H1 (cell line): ENCODE data around the gene LRP1. TPM values are rescaled to one million over a fixed set of nuclear protein-coding genes. Genes with fewer than 3 reads are reported as not detected.
A peak's percentile ranks its signal among the peaks of the same experiment; 100 is the strongest.

Source experiments
- CTCF ChIA-PET: fragments of 300-600 bp; sonication (Branson Sonifier 250); formaldehyde crosslinking; loops from one replicate; lab custom pipeline; 2021; ENCODE audit not compliant: partially characterized antibody; lab: Charles Lee
- POLR2A ChIA-PET: fragments of 300-600 bp; sonication (Branson Sonifier 250); formaldehyde crosslinking; loops from one replicate; lab custom pipeline; 2021; ENCODE audit warnings: inconsistent platforms; ENCODE audit not compliant: partially characterized antibody; lab: Charles Lee
- DNase-seq, 2 experiments: peaks; one replicate each; pipeline versions ENCODE4 v3.0.0 to v3.0.0-alpha.2; 2010 to 2022; ENCODE audit warnings: low spot score in 2 of 2, low read depth in 1 of 2, mixed read lengths in 1 of 2
- FAIRE-seq: peaks from 2 replicates; lab custom pipeline; 2011; peaks lifted over from hg19 to GRCh38; lab: Jason Lieb, UNC
- H2AFZ ChIP-seq: 2 replicates; pipeline ENCODE4 v1.8.1; 2012; ENCODE audit warnings: low read length, inconsistent platforms
- H2AK5ac ChIP-seq: 2 replicates; pipeline ENCODE4 v1.6.1; 2013; ENCODE audit warnings: low read depth, low read length
- H2BK120ac ChIP-seq: replicated peaks from 2 replicates; pipeline ENCODE3; 2013; ENCODE audit warnings: low read depth, low read length, inconsistent platforms
- H2BK12ac ChIP-seq: 2 replicates; pipeline ENCODE4 v1.6.1; 2013; ENCODE audit warnings: low read depth, low read length
- H2BK15ac ChIP-seq: 2 replicates; pipeline ENCODE4 v1.6.1; 2013; ENCODE audit warnings: low read length
- H2BK20ac ChIP-seq: 2 replicates; pipeline ENCODE4 v1.6.1; 2013; ENCODE audit warnings: low read length
- H2BK5ac ChIP-seq: 2 replicates; pipeline ENCODE4 v1.6.1; 2013; ENCODE audit warnings: low read depth, low read length
- H3K14ac ChIP-seq: 2 replicates; pipeline ENCODE4 v1.6.1; 2013; ENCODE audit warnings: inconsistent platforms; ENCODE audit not compliant: insufficient read length
- H3K18ac ChIP-seq: 2 replicates; pipeline ENCODE4 v1.6.1; 2013; ENCODE audit warnings: low read length; ENCODE audit errors: extremely low read depth
- H3K23ac ChIP-seq: 2 replicates; pipeline ENCODE4 v1.6.1; 2013; ENCODE audit warnings: inconsistent platforms; ENCODE audit not compliant: insufficient read length
- H3K23me2 ChIP-seq: 2 replicates; pipeline ENCODE4 v1.6.1; 2013; ENCODE audit warnings: low read depth, low read length
- H3K27ac ChIP-seq: 2 replicates; pipeline ENCODE4 v1.6.1; 2011; ENCODE audit warnings: low read depth, low read length, inconsistent platforms
- H3K27me3 ChIP-seq, 4 experiments: replicated peaks in 1 of 4; 1 replicate in 1 of 4; 2 replicates in 3 of 4; pipeline versions ENCODE4 v1.6.1 to v1.8.1; 2011 to 2013; ENCODE audit warnings: low read length in 3 of 4, mild to moderate bottlenecking in 3 of 4, inconsistent platforms in 2 of 4, mixed read lengths in 2 of 4, moderate library complexity in 1 of 4; ENCODE audit not compliant: control insufficient read depth in 3 of 4, insufficient read depth in 3 of 4; ENCODE audit errors: extremely low read depth in 1 of 4
- H3K36me3 ChIP-seq, 4 experiments: 2 replicates each; pipeline versions ENCODE4 v1.6.1 to v1.8.1; 2011 to 2013; ENCODE audit warnings: mild to moderate bottlenecking in 4 of 4, low read length in 3 of 4, moderate library complexity in 2 of 4, control low read depth in 1 of 4, inconsistent platforms in 1 of 4; ENCODE audit not compliant: insufficient read depth in 4 of 4, control insufficient read depth in 2 of 4
- H3K4ac ChIP-seq: replicated peaks from 2 replicates; pipeline ENCODE3; 2013; ENCODE audit warnings: low read length, low read depth, mixed read lengths, inconsistent platforms; ENCODE audit not compliant: insufficient read length
- H3K4me1 ChIP-seq, 4 experiments: replicated peaks in 1 of 4; 1 replicate in 1 of 4; 2 replicates in 3 of 4; pipeline versions ENCODE4 v1.6.1 to v1.8.1; 2011 to 2013; ENCODE audit warnings: low read length in 3 of 4, inconsistent platforms in 2 of 4, mixed read lengths in 1 of 4; ENCODE audit not compliant: insufficient read depth in 4 of 4, control insufficient read depth in 3 of 4
- H3K4me2 ChIP-seq, 2 experiments: 2 replicates each; pipeline versions ENCODE4 v1.6.1 to v1.8.1; 2011 to 2013; ENCODE audit warnings: low read depth in 2 of 2, low read length in 2 of 2, control low read depth in 1 of 2, inconsistent platforms in 1 of 2, mild to moderate bottlenecking in 1 of 2; ENCODE audit not compliant: insufficient read depth in 1 of 2
- H3K4me3 ChIP-seq, 4 experiments: fragments of 200-600, 300-600 bp in 1 of 4; sonication (generic), shearing (Covaris generic), sonication (Bioruptor Twin) in 1 of 4; 2 replicates each; pipeline versions ENCODE4 v1.5.1 to v1.8.1; 2011 to 2016; ENCODE audit warnings: low read length in 4 of 4, low read depth in 3 of 4, control low read depth in 2 of 4, inconsistent platforms in 2 of 4, mild to moderate bottlenecking in 2 of 4, mixed read lengths in 1 of 4, moderate library complexity in 1 of 4; ENCODE audit not compliant: insufficient read depth in 2 of 4; ENCODE audit errors: extremely low read depth in 1 of 4
- H3K56ac ChIP-seq: replicated peaks from 2 replicates; pipeline ENCODE3; 2013; ENCODE audit warnings: low read depth, mild to moderate bottlenecking, mixed read lengths, low read length, inconsistent platforms; ENCODE audit not compliant: insufficient read length
- H3K79me1 ChIP-seq: 2 replicates; pipeline ENCODE4 v1.6.1; 2013; ENCODE audit warnings: low read depth, low read length, control low read depth
- H3K79me2 ChIP-seq, 2 experiments: 2 replicates each; pipeline versions ENCODE4 v1.6.1 to v1.8.1; 2012 to 2013; ENCODE audit warnings: low read length in 2 of 2, mild to moderate bottlenecking in 2 of 2, inconsistent platforms in 1 of 2; ENCODE audit not compliant: insufficient read depth in 2 of 2, control insufficient read depth in 1 of 2
- H3K9ac ChIP-seq, 4 experiments: replicated peaks in 1 of 4; 1 replicate in 1 of 4; 2 replicates in 3 of 4; pipeline versions ENCODE4 v1.6.1 to v1.8.1; 2011 to 2013; ENCODE audit warnings: low read depth in 3 of 4, low read length in 3 of 4, control low read depth in 2 of 4, mild to moderate bottlenecking in 2 of 4, moderate library complexity in 2 of 4, inconsistent platforms in 1 of 4; ENCODE audit errors: extremely low read depth in 1 of 4
- H3K9me3 ChIP-seq, 2 experiments: 2 replicates each; pipeline versions ENCODE4 v1.6.1 to v1.8.1; 2012 to 2013; ENCODE audit warnings: mild to moderate bottlenecking in 2 of 2, moderate library complexity in 2 of 2, control low read depth in 1 of 2, inconsistent platforms in 1 of 2, low read depth in 1 of 2, low read length in 1 of 2, mixed read lengths in 1 of 2; ENCODE audit not compliant: insufficient read depth in 2 of 2
- H4K20me1 ChIP-seq, 2 experiments: replicated peaks in 1 of 2; 2 replicates each; pipeline versions ENCODE3 to v1.8.1; 2011 to 2013; ENCODE audit warnings: inconsistent platforms in 2 of 2, low read length in 2 of 2, mild to moderate bottlenecking in 1 of 2; ENCODE audit not compliant: insufficient read depth in 2 of 2, control insufficient read depth in 1 of 2
- H4K5ac ChIP-seq: 2 replicates; pipeline ENCODE4 v1.6.1; 2013; ENCODE audit warnings: low read length, low read depth, mixed read lengths, inconsistent platforms; ENCODE audit not compliant: insufficient read length
- H4K8ac ChIP-seq: 2 replicates; pipeline ENCODE4 v1.8.0; 2013; ENCODE audit warnings: mild to moderate bottlenecking, moderate library complexity, low read length, inconsistent platforms; ENCODE audit not compliant: insufficient read depth; ENCODE audit errors: extremely low read depth
- H4K91ac ChIP-seq: replicated peaks from 2 replicates; pipeline ENCODE3; 2013; ENCODE audit warnings: low read length, mixed read lengths, inconsistent platforms; ENCODE audit not compliant: insufficient read length
- ASH2L ChIP-seq: fragments of 200-600, 300-600 bp; sonication (generic); IDR thresholded peaks from one replicate; pipeline ENCODE4 v1.7.1; 2017; ENCODE audit warnings: low read length
- ATF3 ChIP-seq: IDR thresholded peaks from 2 replicates; pipeline ENCODE4 v1.6.1; 2011; ENCODE audit warnings: low read depth, mild to moderate bottlenecking, low read length; ENCODE audit not compliant: insufficient read depth
- KDM4A ChIP-seq: IDR thresholded peaks from one replicate; pipeline ENCODE4 v1.7.1; 2012; ENCODE audit warnings: low read depth, mild to moderate bottlenecking, moderate library complexity, low read length, inconsistent platforms; ENCODE audit not compliant: severe bottlenecking
- SIRT6 ChIP-seq: IDR thresholded peaks from one replicate; pipeline ENCODE4 v1.7.1; 2012; ENCODE audit warnings: low read length, inconsistent platforms
- TCF12 ChIP-seq: IDR thresholded peaks from 2 replicates; pipeline ENCODE4 v1.6.1; 2011; ENCODE audit warnings: low read depth, mild to moderate bottlenecking, low read length
- WGBS, 2 experiments: shearing (Covaris generic) in 1 of 2; methylation state at CpG; one replicate each; pipeline versions ENCODE4 v1.1.6 to v1.1.7; 2013 to 2015; ENCODE audit warnings: low lambda C conversion rate in 2 of 2, mixed read lengths in 2 of 2, inconsistent platforms in 1 of 2, low coverage in 1 of 2, missing lambda C conversion rate in 1 of 2; ENCODE audit not compliant: insufficient replicate concordance in 2 of 2, insufficient coverage in 1 of 2, insufficient read length in 1 of 2; ENCODE audit errors: extremely low coverage in 1 of 2, missing lambda C conversion rate in 1 of 2; 5-methylcytosine and 5-hydroxymethylcytosine counted together
- polyA plus RNA-seq, 7 experiments: library from polyadenylated mRNA; depleted of rRNA in 3 of 7; stranded (reverse) in 5 of 7; unstranded in 2 of 7; fragments of >200 nt in 5 of 7; fragments of 200-250 nt in 2 of 7; gene quantifications; 1 replicate in 5 of 7; 2 replicates in 1 of 7; 4 replicates in 1 of 7; pipeline versions ENCODE4 v1.2.1 to v1.2.3, GENCODE V29; 2011 to 2013; ENCODE audit warnings: missing spikeins in 2 of 7, mixed read lengths in 2 of 7
- total RNA-seq: library from RNA; stranded (reverse); fragmentation: NEBNext Ultra II Directional; extraction: Animal tissue kit (Norgen Biotek cat#: 25700); gene quantifications from 2 replicates; pipeline ENCODE4 v1.2.1, GENCODE V29; 2021

Gene LRP1
- total and polyA plus RNA-seq, 2 of the 8 experiments (the other 6 are each of a cell fraction or from before 2014, with no cell fraction given): 35.3 to 92.5 TPM

- Histone ChIP-seq H4K91ac (no peak overlapping the region), H3K4ac (no peak overlapping the region), H2BK12ac (peak overlapping the region; percentile 28; the same call in 1 of the 2 replicates), H3K4me3 (peak overlapping the region in 3 of 4 experiments; percentile 4 to 13 (median 12); a peak in 3 of 8 replicates), H2AK5ac (no peak overlapping the region), H3K18ac (no peak overlapping the region), H3K27ac (no peak overlapping the region), H3K27me3 (peaks cover 39 to 51% (median 49%) of the 10 kb centered on the region in 4 experiments), H3K23ac (no peak overlapping the region), H2BK120ac (no peak overlapping the region), H3K4me1 (peaks cover 9 to 35% (median 25%) of the 10 kb centered on the region in 4 experiments), H3K79me1 (no peaks in the 10 kb centered on the region), H3K9ac (0 out of 7 replicates have a peak overlapping the region, but pooled peaks of 1 of the 4 experiments have one; percentile 3), H2BK5ac (no peak overlapping the region), H3K23me2 (peaks cover 7% of the 10 kb centered on the region; the same call in 1 of the 2 replicates), H4K5ac (no peak overlapping the region), H3K4me2 (peak overlapping the region; percentile 2 to 47), H2AFZ (no peak overlapping the region), H4K20me1 (peaks cover 11 to 25% of the 10 kb centered on the region in 2 experiments), H2BK15ac (no peak overlapping the region), H3K9me3 (no peaks in the 10 kb centered on the region), H2BK20ac (no peak overlapping the region), H3K79me2 (no peaks in the 10 kb centered on the region), H3K56ac (no peak overlapping the region), H3K14ac (no peak overlapping the region), H3K36me3 (peaks cover 5 to 36% (median 20%) of the 10 kb centered on the region in 4 experiments; a peak in 7 of 8 replicates), H4K8ac (no peak overlapping the region)
- DNase-seq: no peak
- WGBS, 2 experiments: 45% methylated on average over 4 of the region's 4 CpGs; no CpG with 5 or more reads in 1 of the 2 experiments
- POLR2A ChIA-PET: interaction anchor here (0.8 to 8.8 kb wide), 19 partner anchors 9 to 127 kb away, joined by 3 to 686 read pairs (median 5); partner anchors contain the start of genes SHMT2 and STAT6
- CTCF ChIA-PET: interaction anchor here (0.6 to 10.1 kb wide), 52 partner anchors 9 to 623 kb away, joined by 3 to 726 read pairs (median 4); partner anchors contain the start of genes GLI1, LRP1, LRP1-AS and SHMT2
- peak; percentile 69 for FAIRE-seq
- TF ChIP-seq SIRT6: no peak
- TF ChIP-seq ATF3: no peak
- TF ChIP-seq TCF12: peak; percentile 81; the same call in 1 of the 2 replicates
- peak; percentile 9 for TF ChIP-seq ASH2L
- TF ChIP-seq KDM4A: no peak
Observed at GRCh38 chr12:57213763-57214397, 85.6 kb downstream of the LRP1 start.
